Measurements from ENCODE around the gene ESPNL.

Gene ESPNL

GRCh38 chr2:238097988-238098871 lies 1.9 kb upstream of the ESPNL start:
- H3K4me3 ChIP-seq (ENCODE audit: low read depth, low read length), result no peak overlapping the region

- H3K4me3 ChIP-seq (ENCODE audit: low read depth, low read length), result no peak overlapping the region
Observed at GRCh38 chr2:238098901-238099713, 1.0 kb upstream of the ESPNL start.

- no peak overlapping the region for H3K4me3 ChIP-seq (ENCODE audit: low read depth, low read length)
Observed at GRCh38 chr2:238099714-238100048, 459 bp upstream of the ESPNL start.

- H3K4me3 ChIP-seq (ENCODE audit: low read depth, low read length), result no peak overlapping the region
Observed at GRCh38 chr2:238100821-238101771, 956 bp downstream of the ESPNL start.

- H3K4me3 ChIP-seq (ENCODE audit: low read depth, low read length), result no peak overlapping the region
Observed at GRCh38 chr2:238101891-238102841, 2.0 kb downstream of the ESPNL start.

- H3K4me3 ChIP-seq (ENCODE audit: low read depth, low read length), result no peak overlapping the region
Observed at GRCh38 chr2:238102865-238103264, 2.7 kb downstream of the ESPNL start.

GRCh38 chr2:238103465-238104225 lies 3.5 kb downstream of the ESPNL start:
- H3K4me3 ChIP-seq (ENCODE audit: low read depth, low read length), result no peak overlapping the region

- H3K4me3 ChIP-seq (ENCODE audit: low read depth, low read length), result no peak overlapping the region
Observed at GRCh38 chr2:238104226-238104690, 4.1 kb downstream of the ESPNL start.

- no peak overlapping the region for H3K4me3 ChIP-seq (ENCODE audit: low read depth, low read length)
Observed at GRCh38 chr2:238104691-238105371, 4.7 kb downstream of the ESPNL start.

- no peak overlapping the region for H3K4me3 ChIP-seq (ENCODE audit: low read depth, low read length)
Observed at GRCh38 chr2:238105506-238106338, 5.6 kb downstream of the ESPNL start.

GRCh38 chr2:238106339-238106697 lies 6.2 kb downstream of the ESPNL start:
- no peak overlapping the region for H3K4me3 ChIP-seq (ENCODE audit: low read depth, low read length)

- no peak overlapping the region for H3K4me3 ChIP-seq (ENCODE audit: low read depth, low read length)
Observed at GRCh38 chr2:238106698-238107524, 6.8 kb downstream of the ESPNL start.

- H3K4me3 ChIP-seq (ENCODE audit: low read depth, low read length), result no peak overlapping the region
Observed at GRCh38 chr2:238107525-238108422, 7.6 kb downstream of the ESPNL start.

- H3K4me3 ChIP-seq (ENCODE audit: low read depth, low read length), result no peak overlapping the region
Observed at GRCh38 chr2:238108423-238109183, 8.5 kb downstream of the ESPNL start.

- no peak overlapping the region for H3K4me3 ChIP-seq (ENCODE audit: low read depth, low read length)
Observed at GRCh38 chr2:238113611-238114010, 13.5 kb downstream of the ESPNL start.
